ENCODE results near the gene SI.
"Not testable (repeated sequence)": the region's sequence is repeated elsewhere in the genome, so short reads cannot be mapped to it uniquely, and the experiment has no call there.

Gene SI

DNA sequence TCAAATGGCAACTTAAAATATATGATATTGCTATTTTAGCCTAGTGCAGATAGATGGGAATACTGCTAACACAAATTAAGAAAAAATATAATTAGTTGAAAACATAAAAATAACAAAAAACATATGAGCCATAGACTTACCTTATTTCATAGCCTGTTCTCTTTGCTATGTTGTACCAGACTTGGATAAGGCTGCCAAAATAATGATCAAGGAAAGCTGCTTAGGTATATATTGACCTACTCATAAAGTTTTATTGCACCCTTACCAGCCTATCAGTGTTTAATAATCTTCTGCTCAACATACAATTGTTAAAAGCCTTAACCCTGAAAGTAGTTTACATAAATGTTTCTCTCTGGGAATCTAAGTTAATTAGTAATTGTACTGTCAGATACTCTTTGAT, at the start of gene SI:
SI (minus strand) TSS at position 204 of the 400 bp plus-strand sequence. CDS start 2,484 bp downstream, outside the sequence.
- DNase-seq: no peak

- DNase-seq: no peak
These were observed 47.5 kb upstream of the SI start for GRCh38 chr3:165125836-165126235.

DNA sequence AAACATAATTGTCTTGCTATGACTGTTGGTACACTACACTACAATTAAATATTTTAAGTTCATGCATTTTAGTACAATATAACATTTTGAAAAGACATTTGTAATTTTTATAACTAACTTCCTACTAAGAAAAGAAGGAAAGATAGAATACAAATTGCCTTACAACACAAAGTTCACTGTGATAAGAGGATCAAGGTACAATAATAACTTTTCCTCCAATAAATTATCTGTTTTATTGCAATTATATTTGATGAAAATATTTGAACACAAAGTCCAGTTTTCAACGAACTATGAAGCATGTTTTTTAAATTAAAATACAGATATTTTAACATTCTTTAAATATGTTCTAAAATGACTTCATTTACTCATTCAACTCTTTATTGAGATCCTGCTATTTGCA, 33.1 kb upstream of the SI start:
- DNase-seq: no peak

DNA sequence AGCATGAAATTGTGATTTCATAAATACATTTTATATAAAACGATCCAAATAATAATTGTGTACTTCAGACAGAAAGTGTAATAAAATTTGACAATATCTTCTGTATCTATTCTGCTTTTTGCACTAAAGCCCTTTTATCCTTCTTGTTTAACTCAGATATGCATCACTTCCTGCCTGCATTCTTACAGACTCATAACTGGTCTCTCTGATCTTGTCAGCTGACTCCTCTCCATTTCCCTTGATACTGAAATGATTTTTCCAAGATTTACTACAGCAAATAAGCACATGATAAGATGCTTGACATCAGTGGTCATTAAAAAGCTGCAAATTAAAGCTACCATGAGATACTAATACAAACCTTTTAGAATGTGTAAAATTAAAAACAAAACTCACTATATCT, 25.3 kb upstream of the SI start:
- DNase-seq: no peak

DNA sequence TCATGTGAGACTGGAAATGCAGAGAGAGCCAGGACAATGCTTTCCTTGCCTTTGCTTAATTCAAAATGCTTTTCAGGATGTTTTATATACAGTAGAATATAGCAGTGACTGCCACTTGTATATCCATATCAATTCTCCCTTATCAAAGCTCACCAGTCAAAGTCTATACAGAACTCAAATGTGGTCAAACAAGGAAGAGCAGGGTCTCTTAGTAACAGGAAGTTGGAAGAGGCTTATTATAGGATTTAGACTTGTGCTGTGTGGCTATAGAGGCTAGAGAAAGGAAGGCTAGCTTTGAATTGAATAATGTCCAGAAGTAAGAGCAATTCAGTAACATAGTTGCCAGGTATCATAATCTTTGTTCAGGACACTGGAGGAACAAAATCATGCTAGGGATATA, 4.4 kb upstream of the SI start:
- no peak for DNase-seq

- DNase-seq: no peak
These were observed 2.9 kb upstream of the SI start for GRCh38 chr3:165081183-165081582.

- no peak for DNase-seq
These were observed 2.6 kb downstream of the SI start for GRCh38 chr3:165075695-165076094.

DNA sequence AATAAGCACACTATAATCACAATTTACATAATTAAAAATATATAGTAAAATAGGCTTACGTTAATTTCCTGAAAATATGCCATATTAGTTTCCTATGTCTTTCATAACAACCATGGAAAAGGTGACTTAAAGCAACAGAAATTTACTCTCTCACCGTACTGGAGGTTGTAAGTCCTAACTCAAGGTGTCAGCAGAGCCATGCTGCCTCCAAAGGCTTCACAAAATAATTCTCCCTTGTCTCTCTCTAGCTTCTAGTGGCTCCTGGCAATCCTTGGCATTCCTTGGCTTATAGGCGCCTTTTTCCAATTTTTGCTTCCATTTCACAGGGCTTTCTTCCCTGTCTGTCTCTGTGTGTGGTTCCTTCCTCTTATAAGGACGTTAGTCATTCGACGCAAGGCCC, 7.6 kb downstream of the SI start:
- no peak for DNase-seq

- DNase-seq: no peak
These were observed 21.8 kb downstream of the SI start for GRCh38 chr3:165056510-165056909.

- DNase-seq: no peak
These were observed 38.1 kb downstream of the SI start for GRCh38 chr3:165040186-165040585.

DNA sequence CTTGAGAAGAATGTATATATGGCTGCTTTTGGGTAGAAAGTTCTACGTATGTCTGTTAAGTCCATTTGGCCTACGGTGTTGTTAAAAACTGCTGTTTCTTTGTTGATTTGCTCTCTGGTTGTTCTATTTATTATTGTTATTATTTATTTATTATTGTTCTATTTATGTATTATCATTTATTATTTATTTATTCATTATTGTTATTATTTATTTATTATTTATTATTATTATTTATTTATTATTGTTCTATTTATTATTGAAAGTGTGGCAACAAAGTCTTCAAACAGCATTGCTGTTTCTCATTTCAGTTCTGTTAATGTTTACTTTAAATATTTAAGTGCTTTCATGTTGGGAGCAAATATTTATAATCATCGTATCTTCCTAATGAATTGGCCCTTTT, 66.7 kb downstream of the SI start:
- DNase-seq: no peak

- DNase-seq: no peak
These were observed 93.3 kb downstream of the SI start for GRCh38 chr3:164984947-164985346.

DNA sequence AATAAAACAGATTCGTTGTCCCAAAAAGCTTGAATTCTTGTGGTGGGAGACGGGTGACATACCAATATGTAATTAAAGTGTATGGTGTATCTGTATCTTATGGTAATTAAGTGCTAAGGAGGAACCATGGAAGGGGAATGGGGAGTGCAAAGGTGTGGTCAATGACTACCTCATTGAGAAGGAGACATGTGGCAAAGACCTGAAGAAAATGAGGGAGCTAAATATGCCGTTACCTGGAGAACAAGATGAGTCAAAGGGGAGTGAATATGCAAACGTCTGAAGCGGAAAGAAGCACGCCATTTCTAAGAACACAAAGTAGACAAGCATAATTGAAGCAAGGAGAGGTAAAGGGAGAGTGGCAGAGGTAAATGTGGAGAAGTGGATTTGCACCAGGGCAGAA, 115.7 kb downstream of the SI start:
- no peak for DNase-seq

- DNase-seq: no peak
These were observed 125.3 kb downstream of the SI start for GRCh38 chr3:164952966-164953365.

GRCh38 chr3:164951403-164951802, 126.9 kb downstream of the SI start:
- DNase-seq: not testable (repeated sequence)

GRCh38 chr3:164940745-164941144, 137.6 kb downstream of the SI start:
- no peak for DNase-seq

- no peak for DNase-seq
These were observed 148.7 kb downstream of the SI start for GRCh38 chr3:164929642-164930041.

All from CD4-positive, alpha-beta T cell treated with Interleukin-12 subunit alpha and Interleukin-12 subunit beta, for 1 hour (primary cell).